ENCODE results near the gene PRKCQ.

The PRKCQ gene

DNA sequence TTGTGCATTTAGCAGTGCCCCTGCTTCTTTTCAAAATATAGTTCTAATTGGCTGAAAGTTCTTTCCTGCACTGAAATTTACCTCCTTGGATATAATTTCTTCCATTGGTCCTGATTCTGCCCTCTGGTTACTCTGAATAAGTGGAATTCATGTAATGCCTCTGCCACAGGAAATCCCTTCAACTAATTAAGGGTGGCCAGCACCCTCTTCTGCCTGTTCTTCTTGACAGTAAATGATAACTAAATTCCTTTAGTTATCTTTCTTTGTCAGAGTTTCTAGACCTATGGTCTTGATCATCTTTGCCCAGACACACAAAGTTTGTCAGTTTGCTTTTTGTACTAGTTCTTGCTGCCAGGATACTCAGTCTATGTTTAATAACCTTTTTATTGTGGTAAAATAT lies 40.2 kb downstream of the PRKCQ start:
- peaks cover 9% of the 10 kb centered on the region; the same call in 1 of the 2 replicates for H3K4me1 ChIP-seq (ENCODE audit: insufficient read depth, low read length)
- peaks cover 2% of the 10 kb centered on the region; the same call in 1 of the 2 replicates for H3K36me3 ChIP-seq (ENCODE audit: insufficient read depth, low read length)
- no peaks in the 10 kb centered on the region for H3K9me3 ChIP-seq (ENCODE audit: control insufficient read depth, insufficient read depth, low read length)
- no peak overlapping the region for H3K9ac ChIP-seq (ENCODE audit: low read depth, low read length)

DNA sequence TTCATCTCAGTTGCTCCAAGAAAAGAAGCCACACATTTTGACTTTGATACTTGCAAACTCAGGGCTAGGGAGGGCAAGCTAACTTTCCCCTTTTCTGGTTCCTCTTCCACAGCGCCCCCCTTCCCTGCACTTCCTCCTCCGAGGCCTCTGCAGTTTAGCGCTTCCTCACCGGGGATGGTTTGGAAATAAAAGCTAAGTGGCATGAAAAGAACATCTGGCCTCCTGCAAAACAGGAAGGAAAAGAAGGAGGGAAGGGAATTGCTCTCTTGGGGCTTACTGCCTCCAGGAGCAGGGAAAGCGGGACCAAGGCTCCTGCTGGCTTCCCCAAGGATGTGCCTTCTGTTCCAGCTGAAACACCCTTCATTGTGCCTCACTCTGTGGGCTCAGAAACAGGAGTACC lies 42.3 kb downstream of the PRKCQ start:
- H3K36me3 ChIP-seq (ENCODE audit: insufficient read depth, low read length), result peaks cover 2% of the 10 kb centered on the region; the same call in 1 of the 2 replicates
- no peaks in the 10 kb centered on the region for H3K9me3 ChIP-seq (ENCODE audit: control insufficient read depth, insufficient read depth, low read length)
- 0 out of 2 replicates have a peak, but pooled peaks cover 2% of the 10 kb centered on the region for H3K4me1 ChIP-seq (ENCODE audit: insufficient read depth, low read length)
- no peak overlapping the region for H3K9ac ChIP-seq (ENCODE audit: low read depth, low read length)

- H3K9me3 ChIP-seq (ENCODE audit: control insufficient read depth, insufficient read depth, low read length), result no peaks in the 10 kb centered on the region
- peaks cover 2% of the 10 kb centered on the region; the same call in 1 of the 2 replicates for H3K36me3 ChIP-seq (ENCODE audit: insufficient read depth, low read length)
- H3K9ac ChIP-seq (ENCODE audit: low read depth, low read length), result no peak overlapping the region
- no peaks in the 10 kb centered on the region for H3K4me1 ChIP-seq (ENCODE audit: insufficient read depth, low read length)
These were observed 44.0 kb downstream of the PRKCQ start for GRCh38 chr10:6536102-6536501.

DNA sequence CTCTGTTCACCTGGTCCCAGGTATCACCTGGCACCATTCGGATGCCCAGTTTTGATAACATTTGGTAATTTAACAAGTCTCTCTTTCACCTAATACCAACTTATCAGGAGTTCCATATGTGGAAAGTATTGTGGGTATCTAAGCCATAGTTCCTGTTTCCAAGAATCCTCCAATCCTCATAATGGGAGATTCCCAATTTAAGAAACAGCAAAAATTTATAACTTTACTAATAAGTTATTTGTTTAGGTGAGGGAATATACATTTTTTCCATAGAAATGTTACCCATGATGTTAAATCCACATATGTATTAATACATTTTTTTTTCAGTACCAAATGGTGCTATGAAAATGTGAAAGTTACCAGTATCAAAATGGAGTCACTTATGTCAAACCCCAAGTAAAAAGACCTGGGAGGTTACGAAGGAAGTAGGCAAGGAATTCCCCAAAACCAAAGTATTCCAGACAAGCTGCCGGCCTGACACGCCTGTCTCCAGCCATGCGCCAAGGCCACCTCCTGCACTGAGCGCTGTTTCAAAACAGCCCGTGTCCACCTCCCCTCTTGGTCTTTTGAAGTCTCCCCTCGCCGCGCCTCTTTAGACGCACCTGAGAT lies 44.8 kb downstream of the PRKCQ start:
- Histone ChIP-seq H3K9ac (ENCODE audit: low read depth, low read length) (no peak overlapping the region), H3K4me1 (ENCODE audit: insufficient read depth, low read length) (no peaks in the 10 kb centered on the region), H3K36me3 (ENCODE audit: insufficient read depth, low read length) (peaks cover 2% of the 10 kb centered on the region; the same call in 1 of the 2 replicates), H3K9me3 (ENCODE audit: control insufficient read depth, insufficient read depth, low read length) (no peaks in the 10 kb centered on the region)

- Histone ChIP-seq H3K9ac (ENCODE audit: low read depth, low read length) (no peak overlapping the region), H3K4me1 (ENCODE audit: insufficient read depth, low read length) (no peaks in the 10 kb centered on the region), H3K9me3 (ENCODE audit: control insufficient read depth, insufficient read depth, low read length) (no peaks in the 10 kb centered on the region), H3K36me3 (ENCODE audit: insufficient read depth, low read length) (peaks cover 2% of the 10 kb centered on the region; the same call in 1 of the 2 replicates)
These were observed 47.8 kb downstream of the PRKCQ start for GRCh38 chr10:6532321-6532720.

DNA sequence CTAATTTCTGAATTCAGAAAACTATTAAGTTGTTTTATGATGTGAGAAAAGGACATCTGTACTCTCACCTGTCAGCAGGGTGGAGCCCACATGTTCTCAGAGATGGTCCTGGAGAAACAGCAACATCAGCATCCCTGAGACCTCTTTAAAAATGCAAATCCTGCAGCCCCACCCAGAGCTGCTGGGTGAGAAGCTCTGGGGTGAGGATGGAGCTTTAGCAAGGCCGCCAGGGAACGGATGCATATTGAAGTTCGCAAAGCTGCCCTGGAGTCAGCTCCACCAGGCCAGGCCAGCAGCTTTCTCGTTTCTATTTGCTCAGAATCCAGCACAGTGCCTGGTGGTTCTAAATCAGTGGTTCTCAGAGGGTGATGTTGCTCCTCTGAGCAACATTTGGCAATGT lies 49.1 kb downstream of the PRKCQ start:
- peaks cover 2% of the 10 kb centered on the region; the same call in 1 of the 2 replicates for H3K36me3 ChIP-seq (ENCODE audit: insufficient read depth, low read length)
- H3K4me1 ChIP-seq (ENCODE audit: insufficient read depth, low read length), result no peaks in the 10 kb centered on the region
- H3K9me3 ChIP-seq (ENCODE audit: control insufficient read depth, insufficient read depth, low read length), result no peaks in the 10 kb centered on the region
- H3K9ac ChIP-seq (ENCODE audit: low read depth, low read length), result no peak overlapping the region

DNA sequence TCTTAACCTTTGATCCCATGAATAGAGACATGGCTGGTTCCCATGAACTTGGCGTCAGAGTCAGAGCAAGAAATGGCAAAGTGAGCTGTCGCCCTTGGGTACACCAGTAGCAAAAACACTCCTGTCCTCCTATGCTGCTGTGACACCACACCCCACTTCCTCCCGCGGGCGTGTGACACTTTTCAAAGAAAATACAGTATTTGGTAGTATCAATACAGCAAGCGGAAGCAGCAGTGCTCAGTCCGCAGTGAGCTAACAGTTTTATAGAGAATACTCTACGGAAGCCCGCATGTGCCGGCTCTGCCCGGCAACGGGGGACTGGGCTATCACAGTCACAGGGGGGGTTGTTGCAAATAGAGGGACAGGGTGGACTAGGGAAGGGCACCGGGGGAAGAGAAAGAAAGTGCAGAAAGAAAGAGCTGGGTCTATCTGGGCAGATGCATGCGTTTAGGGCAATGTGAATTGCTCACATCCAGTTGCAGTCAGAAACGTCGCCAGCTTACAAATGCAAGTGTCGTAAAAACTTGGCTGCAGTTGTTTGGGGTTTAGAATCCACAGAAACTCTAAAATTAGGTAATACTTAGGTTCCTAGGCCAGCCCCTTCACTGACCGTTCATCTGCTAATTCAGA lies 49.8 kb downstream of the PRKCQ start:
- no peaks in the 10 kb centered on the region for H3K9me3 ChIP-seq (ENCODE audit: control insufficient read depth, insufficient read depth, low read length)
- peaks cover 2% of the 10 kb centered on the region; the same call in 1 of the 2 replicates for H3K36me3 ChIP-seq (ENCODE audit: insufficient read depth, low read length)
- no peaks in the 10 kb centered on the region for H3K4me1 ChIP-seq (ENCODE audit: insufficient read depth, low read length)
- H3K9ac ChIP-seq (ENCODE audit: low read depth, low read length), result no peak overlapping the region

GRCh38 chr10:6528198-6528950 lies 51.7 kb downstream of the PRKCQ start:
- Histone ChIP-seq H3K4me1 (ENCODE audit: insufficient read depth, low read length) (no peaks in the 10 kb centered on the region), H3K9me3 (ENCODE audit: control insufficient read depth, insufficient read depth, low read length) (no peaks in the 10 kb centered on the region), H3K9ac (ENCODE audit: low read depth, low read length) (no peak overlapping the region), H3K36me3 (ENCODE audit: insufficient read depth, low read length) (no peaks in the 10 kb centered on the region)

- H3K36me3 ChIP-seq (ENCODE audit: insufficient read depth, low read length), result no peaks in the 10 kb centered on the region
- no peaks in the 10 kb centered on the region for H3K4me1 ChIP-seq (ENCODE audit: insufficient read depth, low read length)
- no peak overlapping the region for H3K9ac ChIP-seq (ENCODE audit: low read depth, low read length)
- H3K9me3 ChIP-seq (ENCODE audit: control insufficient read depth, insufficient read depth, low read length), result no peaks in the 10 kb centered on the region
These were observed 54.4 kb downstream of the PRKCQ start for GRCh38 chr10:6525599-6526165.

- Histone ChIP-seq H3K9me3 (ENCODE audit: control insufficient read depth, insufficient read depth, low read length) (no peaks in the 10 kb centered on the region), H3K4me1 (ENCODE audit: insufficient read depth, low read length) (no peaks in the 10 kb centered on the region)
These were observed 57.8 kb downstream of the PRKCQ start for GRCh38 chr10:6522230-6522629.

GRCh38 chr10:6520138-6520537 lies 59.9 kb downstream of the PRKCQ start:
- H3K9me3 ChIP-seq (ENCODE audit: control insufficient read depth, insufficient read depth, low read length), result no peaks in the 10 kb centered on the region
- H3K4me1 ChIP-seq (ENCODE audit: insufficient read depth, low read length), result no peaks in the 10 kb centered on the region
- no peak overlapping the region for H3K9ac ChIP-seq (ENCODE audit: low read depth, low read length)
- no peaks in the 10 kb centered on the region for H3K36me3 ChIP-seq (ENCODE audit: insufficient read depth, low read length)

More at GRCh38 chr10:6522230-6522629, 57.8 kb downstream of the PRKCQ start:
- Histone ChIP-seq H3K36me3 (ENCODE audit: insufficient read depth, low read length) (no peaks in the 10 kb centered on the region), H3K9ac (ENCODE audit: low read depth, low read length) (no peak overlapping the region)

DNA sequence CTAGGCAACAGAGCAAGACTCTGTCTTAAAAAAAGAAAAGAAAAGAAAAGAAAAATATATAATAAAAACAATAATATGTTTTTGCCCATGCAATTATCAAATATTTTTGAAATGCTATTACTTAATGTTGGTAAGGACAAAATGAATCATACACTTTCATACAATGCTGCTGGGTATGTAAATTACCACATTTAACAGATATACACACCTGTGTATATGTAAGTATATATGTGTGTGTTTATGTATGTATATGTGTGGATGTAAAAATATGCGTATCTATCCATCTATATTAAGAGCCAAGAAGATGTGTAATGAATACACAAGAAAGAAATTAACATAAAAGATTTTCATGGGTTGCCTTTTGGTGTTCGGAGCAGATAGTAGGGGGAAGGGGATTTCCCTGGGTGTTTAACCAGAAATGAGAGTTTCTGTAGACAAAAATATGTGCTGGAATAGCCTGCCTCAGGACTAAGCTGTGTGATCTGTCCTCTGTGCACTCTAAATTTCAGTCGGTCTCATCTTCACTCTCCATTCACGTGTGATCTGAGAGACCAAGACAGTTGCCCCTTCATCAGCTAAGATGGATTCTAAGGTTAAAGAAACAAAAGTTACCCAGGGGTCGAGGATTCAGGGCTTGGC lies 61.2 kb downstream of the PRKCQ start:
- H3K4me1 ChIP-seq (ENCODE audit: insufficient read depth, low read length), result no peaks in the 10 kb centered on the region
- H3K36me3 ChIP-seq (ENCODE audit: insufficient read depth, low read length), result no peaks in the 10 kb centered on the region
- H3K9me3 ChIP-seq (ENCODE audit: control insufficient read depth, insufficient read depth, low read length), result no peaks in the 10 kb centered on the region
- no peak overlapping the region for H3K9ac ChIP-seq (ENCODE audit: low read depth, low read length)

GRCh38 chr10:6516929-6517284 lies 63.2 kb downstream of the PRKCQ start:
- no peaks in the 10 kb centered on the region for H3K9me3 ChIP-seq (ENCODE audit: control insufficient read depth, insufficient read depth, low read length)
- H3K9ac ChIP-seq (ENCODE audit: low read depth, low read length), result no peak overlapping the region
- H3K36me3 ChIP-seq (ENCODE audit: insufficient read depth, low read length), result no peaks in the 10 kb centered on the region
- no peaks in the 10 kb centered on the region for H3K4me1 ChIP-seq (ENCODE audit: insufficient read depth, low read length)

DNA sequence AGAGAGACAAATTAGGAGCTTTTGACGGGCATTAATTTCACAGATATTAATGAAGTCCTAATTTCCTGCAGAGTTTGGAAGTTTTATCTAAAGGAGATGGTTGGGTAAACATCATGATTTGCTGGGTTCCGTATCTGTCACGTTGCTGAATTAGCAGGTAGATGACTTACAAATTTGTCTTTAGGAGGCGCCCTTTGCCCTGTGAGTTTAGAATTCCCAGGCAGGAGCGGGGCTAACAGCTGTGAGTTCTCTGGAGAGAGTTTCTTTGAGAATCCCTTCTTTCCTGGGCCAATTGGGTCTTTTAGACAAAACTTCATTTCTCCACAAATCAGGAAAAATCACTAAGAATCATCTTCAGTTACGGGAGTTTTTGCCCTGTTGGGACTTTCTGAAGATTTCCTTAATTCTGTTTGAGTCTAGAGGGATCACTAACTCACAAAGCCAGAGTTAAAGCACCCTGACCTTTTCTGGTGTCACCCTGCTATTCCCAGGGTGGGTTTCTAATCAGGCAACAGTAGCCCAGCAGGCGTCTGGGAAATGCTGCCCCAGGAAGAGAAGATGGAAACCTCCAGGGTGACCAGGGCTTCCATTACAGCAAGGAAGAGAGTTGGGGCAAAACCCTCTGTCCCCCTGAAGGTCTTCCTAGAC lies 63.7 kb downstream of the PRKCQ start:
- H3K9ac ChIP-seq (ENCODE audit: low read depth, low read length), result no peak overlapping the region

More for the DNA sequence above, 63.7 kb downstream of the PRKCQ start:
- no peaks in the 10 kb centered on the region for H3K36me3 ChIP-seq (ENCODE audit: insufficient read depth, low read length)
- H3K9me3 ChIP-seq (ENCODE audit: control insufficient read depth, insufficient read depth, low read length), result peaks cover under 1% of the 10 kb centered on the region; the same call in 1 of the 2 replicates
- H3K4me1 ChIP-seq (ENCODE audit: insufficient read depth, low read length), result no peaks in the 10 kb centered on the region

Measured in ES-I3 (cell line).